Loucy (cell line): Measurements from ENCODE around the gene SAMD4A.

ENCODE experiments used
- EZH2phosphoT487 ChIP-seq: fragments of 200-600 bp; IDR thresholded peaks from 2 replicates; pipeline ENCODE4 v1.6.1; 2018; ENCODE audit warnings: antibody characterized with exemption, mild to moderate bottlenecking, moderate library complexity, borderline replicate concordance
- TF ChIP-seq, protein P1 (sequence below): fragments of 200-600 bp; sonication (generic); conservative IDR thresholded peaks from 2 replicates; pipeline ENCODE4 v1.5.1; 2014; ENCODE audit warnings: mild to moderate bottlenecking, antibody characterized with exemption, low read length

DNA sequence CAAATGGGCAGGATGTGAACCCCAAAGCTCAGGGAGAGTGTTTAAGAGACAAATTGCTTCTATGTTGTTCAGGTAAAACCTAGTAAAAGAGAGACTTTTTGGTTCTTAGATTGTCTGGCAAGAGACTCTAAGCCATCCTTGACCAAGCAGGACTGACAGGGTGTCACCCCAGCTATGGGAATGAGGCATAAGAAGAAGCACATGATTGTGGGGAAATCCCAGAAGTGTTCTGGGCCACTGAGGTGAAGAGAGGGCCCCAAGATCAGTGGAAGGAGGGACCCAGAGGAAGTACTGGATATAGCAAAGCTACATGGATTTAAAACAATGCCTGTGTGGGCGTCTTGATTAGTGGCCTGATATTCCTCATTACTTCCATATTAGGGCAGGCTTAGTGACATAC, 99.0 kb downstream of the SAMD4A start:
- no peak for TF ChIP-seq EZH2phosphoT487
- TF ChIP-seq, protein P1, sequence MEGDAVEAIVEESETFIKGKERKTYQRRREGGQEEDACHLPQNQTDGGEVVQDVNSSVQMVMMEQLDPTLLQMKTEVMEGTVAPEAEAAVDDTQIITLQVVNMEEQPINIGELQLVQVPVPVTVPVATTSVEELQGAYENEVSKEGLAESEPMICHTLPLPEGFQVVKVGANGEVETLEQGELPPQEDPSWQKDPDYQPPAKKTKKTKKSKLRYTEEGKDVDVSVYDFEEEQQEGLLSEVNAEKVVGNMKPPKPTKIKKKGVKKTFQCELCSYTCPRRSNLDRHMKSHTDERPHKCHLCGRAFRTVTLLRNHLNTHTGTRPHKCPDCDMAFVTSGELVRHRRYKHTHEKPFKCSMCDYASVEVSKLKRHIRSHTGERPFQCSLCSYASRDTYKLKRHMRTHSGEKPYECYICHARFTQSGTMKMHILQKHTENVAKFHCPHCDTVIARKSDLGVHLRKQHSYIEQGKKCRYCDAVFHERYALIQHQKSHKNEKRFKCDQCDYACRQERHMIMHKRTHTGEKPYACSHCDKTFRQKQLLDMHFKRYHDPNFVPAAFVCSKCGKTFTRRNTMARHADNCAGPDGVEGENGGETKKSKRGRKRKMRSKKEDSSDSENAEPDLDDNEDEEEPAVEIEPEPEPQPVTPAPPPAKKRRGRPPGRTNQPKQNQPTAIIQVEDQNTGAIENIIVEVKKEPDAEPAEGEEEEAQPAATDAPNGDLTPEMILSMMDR: no peak
